HG03097 (cell line): ENCODE results near the gene AUTS2.
"Not testable (repeated sequence)": the region's sequence is repeated elsewhere in the genome, so short reads cannot be mapped to it uniquely, and the experiment has no call there.

ENCODE experiments used
- ATAC-seq: cut with Tn5 transposase; IDR thresholded peaks from one replicate; pipeline ENCODE4 v1.9.1; 2021; ENCODE audit not compliant: unreplicated experiment, low FRiP score

AUTS2 gene

GRCh38 chr7:70592171-70592570 is 993.9 kb downstream of the AUTS2 start:
- ATAC-seq: no peak

GRCh38 chr7:70594170-70594569 is 995.9 kb downstream of the AUTS2 start:
- no peak for ATAC-seq

GRCh38 chr7:70594885-70595284 is 996.6 kb downstream of the AUTS2 start:
- ATAC-seq: not testable (repeated sequence)

GRCh38 chr7:70595370-70595754 is 997.1 kb downstream of the AUTS2 start:
- ATAC-seq: no peak

- no peak for ATAC-seq
Observed at GRCh38 chr7:70595755-70596597, 997.7 kb downstream of the AUTS2 start.

GRCh38 chr7:70596598-70596913 is 998.3 kb downstream of the AUTS2 start:
- no peak for ATAC-seq

- no peak for ATAC-seq
Observed at GRCh38 chr7:70597066-70597465, 998.8 kb downstream of the AUTS2 start.

GRCh38 chr7:70598976-70599375 is 1000.7 kb downstream of the AUTS2 start:
- ATAC-seq: no peak

- ATAC-seq: no peak
Observed at GRCh38 chr7:70599446-70600190, 1001.3 kb downstream of the AUTS2 start.

GRCh38 chr7:70600993-70601392 is 1002.7 kb downstream of the AUTS2 start:
- no peak for ATAC-seq

- ATAC-seq: no peak
Observed at GRCh38 chr7:70602117-70602516, 1003.8 kb downstream of the AUTS2 start.

- ATAC-seq: no peak
Observed at GRCh38 chr7:70607281-70607680, 1009.0 kb downstream of the AUTS2 start.

GRCh38 chr7:70607759-70608158 is 1009.5 kb downstream of the AUTS2 start:
- no peak for ATAC-seq

GRCh38 chr7:70608229-70608628 is 1010.0 kb downstream of the AUTS2 start:
- no peak for ATAC-seq

GRCh38 chr7:70612811-70613210 is 1014.5 kb downstream of the AUTS2 start:
- no peak for ATAC-seq

- ATAC-seq: no peak
Observed at GRCh38 chr7:70614237-70615045, 1016.2 kb downstream of the AUTS2 start.

GRCh38 chr7:70615066-70615606 is 1016.9 kb downstream of the AUTS2 start:
- no peak for ATAC-seq

- ATAC-seq: no peak
Observed at GRCh38 chr7:70616211-70616610, 1017.9 kb downstream of the AUTS2 start.

GRCh38 chr7:70616821-70617220 is 1018.5 kb downstream of the AUTS2 start:
- no peak for ATAC-seq

- no peak for ATAC-seq
Observed at GRCh38 chr7:70618020-70618551, 1019.8 kb downstream of the AUTS2 start.

- ATAC-seq: no peak
Observed at GRCh38 chr7:70619130-70619529, 1020.9 kb downstream of the AUTS2 start.
